ENCODE results near the gene UBE3C.

UBE3C gene

DNA sequence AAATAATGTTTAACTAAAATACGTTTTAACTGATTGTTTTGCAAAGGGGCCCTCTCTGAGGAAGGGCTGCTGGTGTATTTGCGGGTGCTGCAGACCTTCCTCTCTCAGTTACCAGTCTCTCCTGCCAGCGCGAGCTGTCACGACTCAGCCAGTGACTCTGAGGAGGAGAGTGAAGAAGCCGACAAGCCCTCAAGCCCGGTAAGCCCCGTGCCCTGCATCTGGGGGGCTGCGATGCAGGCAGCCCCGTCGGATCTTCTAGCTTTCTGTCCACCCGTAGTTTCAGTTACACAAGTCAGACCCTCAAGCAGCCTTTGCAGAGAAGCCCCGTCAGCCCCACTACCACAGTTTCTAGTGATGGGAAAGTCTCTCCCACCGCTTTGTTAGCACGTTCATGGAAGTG is 45.1 kb downstream of the UBE3C start:
- no peak for DNase-seq

GRCh38 chr7:157188091-157188665 is 49.5 kb downstream of the UBE3C start:
- no peak for DNase-seq

GRCh38 chr7:157189405-157189804 is 50.7 kb downstream of the UBE3C start:
- DNase-seq: no peak

DNA sequence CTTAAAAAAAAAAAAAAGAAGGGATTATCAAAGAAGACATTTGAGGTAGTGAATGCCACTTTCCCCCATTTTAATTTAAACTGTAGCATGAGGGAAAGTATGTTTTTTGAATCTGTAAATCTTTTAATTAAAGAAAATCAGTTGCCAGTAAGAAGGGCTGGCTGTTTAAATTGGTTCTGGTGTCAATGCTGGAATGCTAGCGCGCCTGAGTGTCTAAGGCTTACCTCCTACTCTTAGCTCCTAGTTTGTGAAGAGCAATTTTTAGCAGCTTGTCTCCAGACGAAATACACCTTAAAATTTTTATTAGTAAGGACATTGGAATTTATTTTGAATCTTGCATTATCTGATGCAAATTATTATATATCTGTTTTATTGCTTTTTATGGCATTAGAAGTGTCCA is 54.1 kb downstream of the UBE3C start:
- no peak for DNase-seq

- no peak for DNase-seq
These were observed 54.5 kb downstream of the UBE3C start for GRCh38 chr7:157193274-157193673.

GRCh38 chr7:157194948-157195347 is 56.2 kb downstream of the UBE3C start:
- DNase-seq: no peak

DNA sequence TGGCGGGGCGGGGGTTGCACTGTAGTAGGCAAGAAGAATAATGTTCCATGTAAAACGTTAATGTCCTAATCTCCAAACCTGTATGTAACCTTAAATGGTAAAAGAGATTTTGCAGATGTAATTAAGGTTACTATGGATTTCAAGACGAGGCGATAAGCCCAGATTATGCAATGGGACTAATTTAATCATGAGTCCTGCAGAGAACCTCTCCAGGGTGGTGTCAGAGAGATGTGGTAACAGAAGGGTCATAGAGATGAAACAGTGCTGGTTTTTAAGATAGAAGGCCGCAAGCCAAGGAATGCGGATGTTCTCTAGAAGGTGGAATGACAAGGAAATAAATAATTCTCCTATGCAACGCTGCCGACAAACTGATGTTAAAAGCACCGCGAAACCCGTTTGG is 57.1 kb downstream of the UBE3C start:
- no peak for DNase-seq

- no peak for DNase-seq
These were observed 65.4 kb downstream of the UBE3C start for GRCh38 chr7:157204134-157204533.

- DNase-seq: no peak
These were observed 66.7 kb downstream of the UBE3C start for GRCh38 chr7:157205438-157205837.

DNA sequence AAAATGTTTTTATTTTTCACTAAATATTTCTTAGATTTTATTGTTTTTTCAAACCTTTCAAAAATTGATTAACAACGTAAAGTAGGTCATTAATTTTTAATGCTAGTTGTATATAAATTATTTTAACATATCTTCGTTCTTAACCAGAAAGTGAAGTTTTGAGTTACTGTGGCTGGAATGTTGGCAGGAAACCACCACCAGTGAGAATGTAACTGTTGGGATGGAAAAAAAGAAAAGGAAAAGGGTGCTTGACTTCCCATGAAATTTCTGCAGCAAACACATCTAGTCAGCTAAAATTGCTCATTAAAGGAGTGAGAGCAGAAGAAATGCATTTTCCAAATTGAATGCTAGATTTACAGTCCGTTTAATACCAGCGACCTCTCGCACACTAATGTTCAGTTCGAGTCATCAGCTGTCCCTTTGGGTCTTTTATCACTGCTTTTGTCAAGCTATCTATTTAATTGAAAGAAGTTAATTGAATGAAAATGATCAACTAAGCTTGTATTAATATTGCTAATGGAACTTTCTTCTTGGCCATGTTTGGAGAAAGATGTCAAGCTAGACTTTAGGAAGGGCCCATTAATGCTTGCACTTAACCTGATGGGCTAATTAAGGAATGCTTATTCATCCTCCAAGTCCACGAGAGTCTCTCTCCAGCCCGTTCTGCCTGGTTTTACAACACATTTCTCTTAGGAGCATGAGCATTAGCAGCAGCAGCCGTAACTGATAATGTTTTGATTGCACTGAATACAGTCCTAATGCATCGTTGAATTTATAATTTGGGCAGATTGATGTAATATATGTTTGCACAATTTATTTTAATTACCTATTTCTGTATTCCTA is 70.1 kb downstream of the UBE3C start:
- DNase-seq: no peak

GRCh38 chr7:157210682-157211081 is 72.0 kb downstream of the UBE3C start:
- no peak for DNase-seq

- no peak for DNase-seq
These were observed 73.0 kb downstream of the UBE3C start for GRCh38 chr7:157211690-157212089.

DNA sequence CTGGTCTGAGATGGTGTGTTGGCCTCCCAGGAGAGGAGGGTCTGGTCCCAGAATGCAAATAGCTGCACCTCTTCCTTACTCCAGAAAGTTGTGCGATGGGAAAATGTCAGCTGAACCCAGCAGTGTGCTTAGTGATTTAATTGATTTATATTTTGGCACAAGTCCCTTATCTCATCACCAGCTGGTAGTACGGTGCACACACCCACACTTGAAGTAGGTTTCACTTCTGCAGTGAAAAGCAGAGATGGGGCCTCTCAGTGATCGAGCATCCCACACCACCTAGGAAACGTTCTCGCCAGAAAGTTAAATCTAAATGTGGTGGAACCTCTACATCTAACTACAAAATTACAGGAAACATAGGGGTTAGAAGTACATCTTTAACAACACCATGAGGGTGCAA is 80.4 kb downstream of the UBE3C start:
- no peak for DNase-seq

DNA sequence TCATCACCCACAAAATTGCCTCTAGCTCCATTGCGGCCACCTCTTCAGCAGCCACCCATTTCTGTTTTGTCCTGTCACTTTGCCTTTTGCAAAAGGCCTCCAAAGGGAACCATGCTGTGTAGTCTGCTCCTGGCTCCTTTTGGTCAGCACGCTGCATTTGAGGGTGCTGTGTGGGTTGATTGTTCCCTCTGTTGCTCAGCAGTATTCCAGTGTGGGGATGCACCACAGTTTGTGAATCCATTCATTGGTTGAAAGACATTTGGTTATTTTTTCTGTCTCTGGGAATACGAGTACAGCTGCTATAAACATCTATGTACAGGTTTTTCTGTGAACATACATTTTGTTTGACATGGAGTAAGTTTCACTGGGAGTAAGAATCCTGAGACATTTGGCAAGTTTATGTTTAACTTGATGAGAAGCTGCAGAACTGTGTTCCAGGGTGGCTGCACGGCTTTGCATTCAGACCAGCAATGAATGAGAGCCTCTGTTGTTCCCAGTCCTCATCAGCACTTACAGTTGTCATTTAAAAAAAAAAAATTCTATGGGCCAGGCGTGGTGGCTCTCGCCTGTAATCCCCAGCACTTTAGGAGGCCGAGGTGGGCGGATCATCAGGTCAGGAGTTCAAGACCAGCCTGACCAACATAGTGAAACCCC is 82.3 kb downstream of the UBE3C start:
- DNase-seq: no peak

DNA sequence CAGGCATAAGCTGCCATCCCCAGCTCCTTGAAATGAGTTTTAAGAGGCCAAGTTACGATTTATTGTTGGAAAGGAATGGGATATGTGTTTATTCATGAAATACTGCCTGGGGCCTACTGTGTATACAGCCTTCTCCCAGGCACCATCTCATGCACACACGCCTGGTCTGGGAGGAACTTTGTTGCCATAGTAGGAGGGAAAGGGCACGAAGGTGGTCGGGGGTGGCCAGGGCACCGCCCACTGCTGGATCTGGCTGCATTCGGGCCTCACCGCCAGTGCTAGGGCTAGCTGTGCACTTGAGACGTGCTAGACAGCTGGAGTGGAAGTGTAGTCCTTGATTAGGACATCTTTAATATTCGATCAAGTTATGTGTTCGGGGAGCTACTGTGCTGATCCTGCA is 84.0 kb downstream of the UBE3C start:
- DNase-seq: no peak

DNA sequence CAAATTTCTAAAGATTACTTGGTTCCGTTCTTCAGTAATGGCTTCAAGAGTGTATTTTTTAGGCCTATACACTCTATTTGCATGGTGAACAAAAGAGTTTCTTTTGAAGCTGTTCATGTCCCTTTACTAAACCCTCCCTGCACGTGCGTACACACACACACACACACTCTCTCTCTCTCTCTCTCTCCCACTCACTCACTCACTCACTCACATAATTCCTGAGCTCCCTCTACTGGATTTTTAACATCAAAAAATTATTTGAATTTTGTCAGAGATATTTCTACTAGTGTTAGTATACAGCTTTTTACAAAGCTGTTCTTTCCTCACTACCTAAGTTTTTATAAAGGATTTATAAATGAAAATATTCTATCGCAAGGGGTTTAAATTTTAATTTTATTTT is 85.9 kb downstream of the UBE3C start:
- DNase-seq: no peak

DNA sequence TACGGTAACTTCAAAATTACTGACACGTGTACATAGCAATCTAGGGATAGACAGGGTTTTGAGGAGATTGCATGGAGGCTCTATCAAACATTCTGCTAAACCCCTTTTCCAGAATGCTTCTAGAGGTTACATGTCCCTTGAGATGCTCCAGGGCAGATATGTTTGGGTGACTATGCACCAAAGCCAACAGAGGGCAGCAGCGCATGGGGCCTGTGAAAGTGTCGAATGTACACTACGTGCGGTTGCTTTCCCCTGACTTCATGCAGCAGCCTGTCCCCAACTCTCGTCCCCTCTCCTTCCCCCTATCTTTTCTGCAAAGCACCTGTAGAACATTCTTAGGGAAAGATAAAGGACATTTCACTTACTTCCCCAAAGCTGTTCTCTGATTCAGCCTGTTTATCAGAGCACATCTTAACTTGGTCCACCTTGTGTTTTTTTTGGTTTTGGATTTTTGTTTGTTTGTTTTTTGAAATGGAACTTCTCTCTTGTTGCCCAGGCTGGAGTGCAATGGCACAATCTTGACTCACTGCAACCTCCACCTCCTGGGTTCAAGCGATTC is 90.2 kb downstream of the UBE3C start:
- DNase-seq: no peak

DNA sequence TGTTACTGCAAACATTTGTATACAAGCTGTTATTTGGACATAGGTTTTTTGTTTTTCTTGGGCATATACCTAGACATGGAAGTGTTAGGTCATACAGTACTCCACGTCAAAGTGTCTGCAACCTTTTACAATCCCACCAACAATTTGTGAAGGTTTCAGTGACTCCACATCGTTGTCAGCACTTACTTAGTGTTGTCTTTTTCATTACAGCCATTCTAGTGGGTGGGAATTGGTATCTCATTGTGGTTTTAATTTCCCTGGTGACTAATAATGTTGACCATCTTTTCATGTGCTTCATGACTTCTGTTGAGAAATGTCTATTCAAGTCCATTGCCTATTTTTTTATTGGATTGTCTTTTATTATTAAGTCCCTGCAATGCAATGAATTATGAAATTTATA is 95.0 kb downstream of the UBE3C start:
- no peak for DNase-seq

DNA sequence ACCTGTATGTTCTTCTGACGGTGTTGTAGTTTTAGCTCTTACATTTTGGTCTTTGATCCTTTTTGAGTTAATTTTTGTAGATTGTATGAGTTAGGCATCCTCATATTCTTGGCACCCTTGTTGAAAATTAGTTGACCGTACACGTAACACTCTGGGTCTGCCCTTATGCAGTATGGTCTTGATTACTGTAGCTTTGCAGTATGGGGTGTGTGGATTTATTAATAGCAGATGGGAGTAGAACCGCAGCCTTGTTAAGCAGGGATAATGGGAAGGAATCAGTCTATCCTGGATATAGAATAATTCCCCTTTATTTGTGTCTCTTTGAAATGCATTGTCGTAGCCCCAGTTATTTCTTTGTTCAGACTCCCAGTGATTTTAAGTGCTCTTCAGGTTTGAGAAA is 95.5 kb downstream of the UBE3C start:
- DNase-seq: no peak

DNA sequence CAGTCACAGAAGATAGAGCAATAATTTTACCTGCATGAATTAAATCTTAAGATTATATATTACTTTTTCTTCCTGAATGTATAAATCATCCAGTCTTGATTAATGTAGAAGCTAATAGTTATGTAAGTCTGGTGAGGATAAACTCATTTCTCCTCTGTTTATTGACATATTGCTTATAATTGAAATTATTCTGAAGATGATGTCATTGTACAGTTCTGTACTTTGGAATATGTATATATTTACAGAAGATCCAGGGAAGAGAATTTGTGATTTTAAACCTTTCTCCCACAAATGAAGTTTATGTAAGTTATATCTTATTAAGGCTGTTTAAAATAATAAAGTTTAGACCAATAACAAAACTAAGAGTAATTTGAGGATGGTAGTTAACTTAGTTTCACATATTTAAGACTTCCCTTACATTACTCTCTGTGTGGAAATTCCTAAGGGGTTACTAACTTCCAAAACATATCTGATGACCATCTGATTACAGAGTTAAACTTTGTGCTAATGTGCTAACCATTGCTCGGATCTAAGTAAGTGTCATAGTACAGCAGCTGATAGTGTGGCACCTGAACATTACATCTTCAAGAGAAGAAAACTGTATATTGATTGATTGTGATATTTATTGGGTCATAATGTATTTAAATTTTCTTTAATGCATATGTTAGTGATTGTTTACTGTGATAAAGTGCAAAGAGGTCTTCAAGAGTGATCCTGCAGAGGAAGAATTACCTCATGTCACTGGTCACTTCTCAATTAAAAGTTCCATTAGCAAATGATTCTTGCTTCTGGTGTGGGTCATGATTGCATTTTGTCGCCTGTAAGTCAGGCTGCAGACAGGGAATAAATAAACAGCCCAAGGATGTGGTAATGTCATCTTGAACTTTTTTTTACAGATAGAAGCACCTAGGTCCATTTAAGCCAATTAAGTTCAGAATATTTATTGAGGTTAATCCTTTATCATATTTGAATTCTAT is 96.9 kb downstream of the UBE3C start:
- no peak for DNase-seq

- DNase-seq: no peak
These were observed 99.4 kb downstream of the UBE3C start for GRCh38 chr7:157238087-157238486.

DNA sequence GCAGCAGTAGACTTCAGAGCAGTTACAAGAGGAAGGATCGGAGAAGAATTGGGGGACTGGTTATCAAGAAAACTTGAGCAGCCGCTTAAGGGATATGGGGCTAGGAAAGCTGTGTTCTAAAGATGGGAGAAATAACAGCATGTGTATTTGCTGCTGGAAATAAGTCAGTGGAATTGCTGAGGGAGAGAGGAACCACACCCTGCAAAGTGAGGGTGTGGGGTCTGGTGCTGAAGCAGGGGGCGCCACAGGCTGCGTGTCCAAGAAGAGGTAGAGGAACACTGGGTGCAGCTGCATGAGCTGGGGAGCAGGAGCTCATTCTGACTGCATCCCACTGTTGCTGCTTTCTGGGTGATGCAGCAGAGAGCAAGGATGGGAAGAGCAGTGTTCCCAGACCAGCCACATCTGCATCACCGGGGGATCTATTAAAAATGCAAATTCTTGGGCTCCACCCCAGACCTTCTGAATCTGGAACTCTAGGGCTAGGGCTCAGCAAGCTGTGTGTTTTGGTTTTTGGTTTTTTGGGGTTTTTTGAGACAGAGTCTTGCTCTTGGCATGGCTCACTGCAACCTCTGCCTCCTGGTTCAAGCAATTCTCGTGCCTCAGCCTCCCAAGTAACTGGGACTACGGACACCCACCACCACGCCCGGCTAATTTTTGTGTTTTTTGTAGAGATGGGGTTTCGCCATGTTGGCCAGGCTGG is 101.0 kb downstream of the UBE3C start:
- DNase-seq: no peak

All from NCI-H774 (cell line).